ENCODE results near the gene MAP6. TPM values are rescaled to one million over a fixed set of nuclear protein-coding genes. Genes with fewer than 3 reads are reported as not detected.
"Not testable (repeated sequence)": the region's sequence is repeated elsewhere in the genome, so short reads cannot be mapped to it uniquely, and the experiment has no call there.

MAP6 gene
- total RNA-seq, 1 experiment from 2014 or later, result not detected

DNA sequence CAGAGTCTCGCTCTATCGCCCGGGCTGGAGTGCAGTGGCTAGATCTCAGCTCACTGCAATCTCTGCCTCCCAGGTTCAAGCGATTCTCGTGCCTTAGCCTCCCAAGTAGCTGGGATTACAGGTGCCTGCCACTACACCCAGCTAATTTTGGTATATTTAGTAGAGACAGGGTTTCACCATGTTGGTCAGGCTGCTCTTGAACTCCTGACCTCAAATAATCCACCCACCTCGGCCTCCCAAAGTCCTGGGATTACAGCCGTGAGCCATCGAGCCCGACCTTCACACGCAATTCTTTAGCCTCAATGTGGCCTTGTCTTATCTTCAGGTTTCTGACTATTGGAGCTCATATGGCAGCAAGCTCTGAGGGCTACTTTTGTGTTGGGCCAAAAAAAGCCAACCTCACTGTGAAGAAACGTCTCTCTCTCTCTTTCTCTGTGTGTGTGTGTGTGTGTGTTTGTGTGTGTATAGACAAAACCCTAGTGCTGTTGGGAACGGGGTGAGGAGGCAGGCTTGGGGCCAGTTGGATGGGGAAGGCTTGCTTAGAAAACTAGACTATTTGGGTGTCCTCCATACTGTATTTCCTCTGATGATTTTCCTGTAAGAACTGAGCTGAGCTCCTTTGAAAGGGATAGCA is 84.1 kb downstream of the MAP6 start:
- H3K4me2 ChIP-seq (ENCODE audit: low read length); H3K4me3 ChIP-seq (replicated peaks in 1 of 2; ENCODE audit: low read depth in 1 of 2, low read length in 2 of 2); H4K20me1 ChIP-seq (ENCODE audit: insufficient read depth); DNase-seq (ENCODE audit: low read depth, low spot score); ATAC-seq; H3K27me3 ChIP-seq (ENCODE audit: insufficient read depth, low read length); H3K36me3 ChIP-seq (ENCODE audit: control insufficient read depth in 1 of 2, insufficient read depth in 2 of 2, low read length in 2 of 2); BruUV-seq (replicated peaks); H3K79me2 ChIP-seq (ENCODE audit: insufficient read depth, low read length); RAD21 ChIA-PET (ENCODE audit: low non-redundant PET in 1 of 2, low total read pairs in 2 of 2, uncharacterized antibody in 2 of 2, unreplicated experiment in 2 of 2); POLR2A ChIA-PET; H3K9ac ChIP-seq (ENCODE audit: low read length); H3K4me1 ChIP-seq (ENCODE audit: control insufficient read depth in 1 of 2, insufficient read depth in 2 of 2, low read length in 2 of 2); H2AFZ ChIP-seq (ENCODE audit: low read depth, low read length, poor library complexity, severe bottlenecking); H3K27ac ChIP-seq (ENCODE audit: low read depth, low read length); H3K9me2 ChIP-seq (ENCODE audit: insufficient read depth); intact Hi-C loops (cut with micrococcal nuclease); H3K9me3 ChIP-seq (ENCODE audit: control insufficient read depth in 1 of 2, insufficient read depth in 1 of 2, low read depth in 1 of 2, low read length in 2 of 2): not testable (repeated sequence)
- CTCF ChIA-PET, result interaction anchor here (1.1 to 1.3 kb wide), 2 partner anchors 10 to 13 kb away, joined by 3 read pairs; no protein-coding TSS in a partner anchor

DNA sequence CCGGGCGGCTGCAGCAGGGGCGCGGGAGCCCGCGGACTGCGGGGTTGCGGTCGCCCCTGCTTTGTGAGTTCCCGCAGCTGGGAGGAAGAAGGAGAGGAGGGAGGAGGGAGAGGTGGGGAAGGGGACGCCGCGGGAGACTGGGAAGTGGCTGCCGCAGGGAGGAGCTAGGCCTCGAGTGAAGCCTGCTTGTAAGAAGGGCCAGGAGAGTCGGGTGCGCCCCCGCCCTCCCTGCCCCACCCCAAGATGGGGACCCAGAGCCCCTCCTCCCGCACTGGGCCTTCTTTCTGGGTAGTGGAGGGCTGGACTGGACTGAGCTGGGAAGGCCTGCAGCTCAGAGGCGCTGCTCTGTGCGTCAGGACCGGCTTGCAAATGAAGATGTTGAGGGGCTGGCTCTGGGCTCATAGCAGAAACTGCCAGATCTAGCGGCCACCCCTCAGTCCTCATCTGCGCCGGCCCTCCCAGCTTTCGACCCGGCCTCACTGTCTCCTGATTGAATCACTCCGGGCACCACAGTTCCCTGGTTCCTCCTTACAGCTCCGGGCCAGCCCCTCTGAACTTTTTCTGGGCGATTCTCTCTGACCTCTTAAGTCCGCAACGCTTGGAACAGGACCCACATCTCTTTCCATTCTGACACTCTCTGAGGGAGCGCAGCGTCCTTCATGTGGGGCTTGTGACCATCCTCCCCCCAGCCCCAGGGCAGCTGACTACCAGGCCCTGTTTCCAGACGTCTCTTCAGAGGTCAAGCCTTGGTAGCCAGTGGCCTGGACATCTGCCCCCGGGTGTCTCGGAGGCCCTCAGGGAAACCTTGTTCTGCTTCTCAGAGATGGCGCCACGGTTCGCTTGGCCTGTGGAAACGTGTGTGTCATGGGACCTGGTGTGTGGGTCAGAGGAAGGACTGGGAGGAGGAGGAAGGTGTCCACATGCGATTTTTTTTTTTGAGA is 84.8 kb downstream of the MAP6 start:
- H3K36me3 ChIP-seq (ENCODE audit: control insufficient read depth in 1 of 2, insufficient read depth in 2 of 2, low read length in 2 of 2), result no peaks in the 10 kb centered on the region
- ChIA-PET CTCF (interaction anchor here (1.1 to 1.6 kb wide), 4 partner anchors 9 to 14 kb away, joined by 3 to 4 read pairs (median 3); no protein-coding TSS in a partner anchor), RAD21 (ENCODE audit: low non-redundant PET in 1 of 2, low total read pairs in 2 of 2, uncharacterized antibody in 2 of 2, unreplicated experiment in 2 of 2) (no interaction called here), POLR2A (interaction anchor here (0.8 kb wide), 1 partner anchor 21 kb away, joined by 3 read pairs; no protein-coding TSS in a partner anchor)
- H3K9me2 ChIP-seq (ENCODE audit: insufficient read depth), result no peaks in the 10 kb centered on the region
- H3K4me2 ChIP-seq (ENCODE audit: low read length), result no peak overlapping the region
- no peak overlapping the region for H3K27ac ChIP-seq (ENCODE audit: low read depth, low read length)
- H3K4me1 ChIP-seq (ENCODE audit: control insufficient read depth in 1 of 2, insufficient read depth in 2 of 2, low read length in 2 of 2), result no peaks in the 10 kb centered on the region
- intact Hi-C loops (cut with micrococcal nuclease), result no loop called here
- H3K27me3 ChIP-seq (ENCODE audit: insufficient read depth, low read length), result peaks cover 4% of the 10 kb centered on the region; the same call in 1 of the 2 replicates
- no peak overlapping the region for H2AFZ ChIP-seq (ENCODE audit: low read depth, low read length, poor library complexity, severe bottlenecking)
- H3K4me3 ChIP-seq (replicated peaks in 1 of 2; ENCODE audit: low read depth in 1 of 2, low read length in 2 of 2), result no peak overlapping the region
- H3K9me3 ChIP-seq (ENCODE audit: control insufficient read depth in 1 of 2, insufficient read depth in 1 of 2, low read depth in 1 of 2, low read length in 2 of 2), result no peaks in the 10 kb centered on the region
- BruUV-seq (replicated peaks), result no TSS peak
- no peaks in the 10 kb centered on the region for H4K20me1 ChIP-seq (ENCODE audit: insufficient read depth)
- no peaks in the 10 kb centered on the region for H3K79me2 ChIP-seq (ENCODE audit: insufficient read depth, low read length)
- no peak for ATAC-seq
- no peak for DNase-seq (ENCODE audit: low read depth, low spot score)
- H3K9ac ChIP-seq (ENCODE audit: low read length), result no peak overlapping the region
- TF ChIP-seq CTCF (IDR thresholded peaks at IDR 0.05 in 2 of 3, conservative IDR thresholded peaks at IDR 0.05 in 1 of 3; ENCODE audit: borderline replicate concordance in 1 of 3, insufficient read depth in 1 of 3, low read depth in 2 of 3, low read length in 2 of 3), result no peak
- TF ChIP-seq, protein P1, sequence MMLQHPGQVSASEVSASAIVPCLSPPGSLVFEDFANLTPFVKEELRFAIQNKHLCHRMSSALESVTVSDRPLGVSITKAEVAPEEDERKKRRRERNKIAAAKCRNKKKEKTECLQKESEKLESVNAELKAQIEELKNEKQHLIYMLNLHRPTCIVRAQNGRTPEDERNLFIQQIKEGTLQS (IDR thresholded peaks at IDR 0.05), result no peak
- TF ChIP-seq ZNF274 (IDR thresholded peaks at IDR 0.05; ENCODE audit: low read depth, low read length), result no peak
- no peak for TF ChIP-seq ZBTB33 (IDR thresholded peaks at IDR 0.05; ENCODE audit: extremely low read depth, insufficient replicate concordance, low read length)
- no peak for TF ChIP-seq SRF (IDR thresholded peaks at IDR 0.05; ENCODE audit: low read depth)
- no peak for TF ChIP-seq ZFX (IDR thresholded peaks at IDR 0.05)
- TF ChIP-seq ELF1 (IDR thresholded peaks at IDR 0.05; ENCODE audit: borderline replicate concordance, low read depth), result no peak
